HG02938 (cell line): ENCODE results near the gene FARS2.

Experiments
- ATAC-seq: cut with Tn5 transposase; IDR thresholded peaks from one replicate; pipeline ENCODE4 v1.9.1; 2021; ENCODE audit warnings: mild to moderate bottlenecking, moderate library complexity; ENCODE audit not compliant: unreplicated experiment

The FARS2 gene

GRCh38 chr6:5817869-5818268 lies 556.6 kb downstream of the FARS2 start:
- no peak for ATAC-seq

DNA sequence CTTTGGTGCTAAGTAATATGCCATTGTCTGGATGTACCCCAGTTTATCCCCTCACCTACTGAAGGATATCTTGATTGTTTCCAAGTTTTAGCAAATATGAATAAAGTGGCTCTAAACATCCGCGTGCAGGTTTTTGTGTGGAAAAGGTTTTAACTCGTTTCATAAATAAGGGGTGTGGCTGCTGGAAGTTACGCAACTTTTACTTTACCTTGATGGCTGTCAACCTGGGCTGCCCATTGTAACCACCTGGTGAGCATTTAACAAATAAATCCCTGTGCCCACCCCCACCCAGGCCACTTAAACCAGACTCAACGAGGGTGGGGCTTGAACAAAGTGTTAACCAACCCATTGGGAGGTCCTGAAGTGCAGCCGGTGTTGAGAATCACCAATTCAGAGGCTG lies 557.6 kb downstream of the FARS2 start:
- ATAC-seq = no peak
